ENCODE results near the gene RBMS3.
"Not testable (repeated sequence)": the region's sequence is repeated elsewhere in the genome, so short reads cannot be mapped to it uniquely, and the experiment has no call there.

The RBMS3 gene

GRCh38 chr3:29777869-29778268 is 497.0 kb downstream of the RBMS3 start:
- no peak for DNase-seq (ENCODE audit: low read depth)

- no peak for DNase-seq (ENCODE audit: low read depth)
Measured at GRCh38 chr3:29789686-29790085, 508.8 kb downstream of the RBMS3 start.

- DNase-seq (ENCODE audit: low read depth) = no peak
Measured at GRCh38 chr3:29796808-29797207, 515.9 kb downstream of the RBMS3 start.

- no peak for DNase-seq (ENCODE audit: low read depth)
Measured at GRCh38 chr3:29802057-29802456, 521.2 kb downstream of the RBMS3 start.

- no peak for DNase-seq (ENCODE audit: low read depth)
Measured at GRCh38 chr3:29804044-29804443, 523.2 kb downstream of the RBMS3 start.

GRCh38 chr3:29805757-29806156 is 524.9 kb downstream of the RBMS3 start:
- DNase-seq (ENCODE audit: low read depth) = no peak

GRCh38 chr3:29808324-29808723 is 527.5 kb downstream of the RBMS3 start:
- not testable (repeated sequence) for DNase-seq (ENCODE audit: low read depth)

GRCh38 chr3:29822071-29822470 is 541.2 kb downstream of the RBMS3 start:
- DNase-seq (ENCODE audit: low read depth) = no peak

- no peak for DNase-seq (ENCODE audit: low read depth)
Measured at GRCh38 chr3:29823233-29823632, 542.4 kb downstream of the RBMS3 start.

GRCh38 chr3:29826712-29827111 is 545.8 kb downstream of the RBMS3 start:
- DNase-seq (ENCODE audit: low read depth) = no peak

- no peak for DNase-seq (ENCODE audit: low read depth)
Measured at GRCh38 chr3:29827756-29828155, 546.9 kb downstream of the RBMS3 start.

- no peak for DNase-seq (ENCODE audit: low read depth)
Measured at GRCh38 chr3:29829340-29829739, 548.5 kb downstream of the RBMS3 start.

- no peak for DNase-seq (ENCODE audit: low read depth)
Measured at GRCh38 chr3:29850641-29851040, 569.8 kb downstream of the RBMS3 start.

GRCh38 chr3:29852767-29853166 is 571.9 kb downstream of the RBMS3 start:
- no peak for DNase-seq (ENCODE audit: low read depth)

GRCh38 chr3:29853841-29854397 is 573.0 kb downstream of the RBMS3 start:
- no peak for DNase-seq (ENCODE audit: low read depth)

GRCh38 chr3:29854821-29855220 is 574.0 kb downstream of the RBMS3 start:
- DNase-seq (ENCODE audit: low read depth) = no peak

GRCh38 chr3:29859726-29860270 is 578.9 kb downstream of the RBMS3 start:
- DNase-seq (ENCODE audit: low read depth) = no peak

GRCh38 chr3:29864809-29865208 is 583.9 kb downstream of the RBMS3 start:
- no peak for DNase-seq (ENCODE audit: low read depth)

- no peak for DNase-seq (ENCODE audit: low read depth)
Measured at GRCh38 chr3:29868543-29869101, 587.8 kb downstream of the RBMS3 start.

- no peak for DNase-seq (ENCODE audit: low read depth)
Measured at GRCh38 chr3:29870136-29870535, 589.3 kb downstream of the RBMS3 start.

- DNase-seq (ENCODE audit: low read depth) = no peak
Measured at GRCh38 chr3:29871087-29871486, 590.2 kb downstream of the RBMS3 start.

GRCh38 chr3:29880809-29881208 is 599.9 kb downstream of the RBMS3 start:
- DNase-seq (ENCODE audit: low read depth) = no peak

- DNase-seq (ENCODE audit: low read depth) = no peak
Measured at GRCh38 chr3:29887451-29887850, 606.6 kb downstream of the RBMS3 start.

GRCh38 chr3:29889215-29889614 is 608.3 kb downstream of the RBMS3 start:
- no peak for DNase-seq (ENCODE audit: low read depth)

Data from T follicular helper cell (primary cell).